SU-DHL-6 (cell line): Measurements from ENCODE around the gene TSHZ3.

Experiments used
- CTCF ChIP-seq: fragments of 200-600 bp; sonication (generic); IDR thresholded peaks from one replicate; pipeline ENCODE4 v1.5.1; 2017; ENCODE audit warnings: antibody characterized with exemption, mild to moderate bottlenecking, low read length, moderate library complexity; ENCODE audit not compliant: insufficient read depth, poor library complexity, severe bottlenecking
- EZH2phosphoT487 ChIP-seq: fragments of 200-600 bp; sonication (generic), shearing (Covaris generic); conservative IDR thresholded peaks from 2 replicates; pipeline ENCODE4 v1.6.1; 2018; ENCODE audit warnings: mild to moderate bottlenecking, antibody characterized with exemption, low read length, moderate library complexity, mixed read lengths

GRCh38 chr19:31257426-31258130 is 91.7 kb downstream of the TSHZ3 start:
- TF ChIP-seq CTCF (no peak), EZH2phosphoT487 (no peak)
